Transverse colon (tissue), 4 donors: ENCODE results near the gene VPS13C.

ENCODE experiments used
- POLR2A ChIP-seq: fragments of 450-650 bp; IDR thresholded peaks from one replicate; pipeline ENCODE4 v1.6.1; 2016; ENCODE audit warnings: antibody characterized with exemption, mild to moderate bottlenecking, moderate library complexity
- POLR2AphosphoS5 ChIP-seq, 3 donors: sonication (generic); formaldehyde crosslinking; IDR thresholded peaks; one replicate each; pipeline ENCODE4 v1.6.1; 2016; ENCODE audit warnings: antibody characterized with exemption in 3 of 3
- TF ChIP-seq, protein P1 (sequence below), 5 experiments: fragments of 200-600 bp in 3 of 5; fragments of 450-650 bp in 2 of 5; sonication (generic) in 3 of 5; IDR thresholded peaks; 1 replicate in 2 of 5; 2 replicates in 3 of 5; pipeline ENCODE4 v1.5.1; 2016 to 2017; ENCODE audit warnings: antibody characterized with exemption in 5 of 5, inconsistent platforms in 3 of 5, mild to moderate bottlenecking in 2 of 5, moderate library complexity in 1 of 5

DNA sequence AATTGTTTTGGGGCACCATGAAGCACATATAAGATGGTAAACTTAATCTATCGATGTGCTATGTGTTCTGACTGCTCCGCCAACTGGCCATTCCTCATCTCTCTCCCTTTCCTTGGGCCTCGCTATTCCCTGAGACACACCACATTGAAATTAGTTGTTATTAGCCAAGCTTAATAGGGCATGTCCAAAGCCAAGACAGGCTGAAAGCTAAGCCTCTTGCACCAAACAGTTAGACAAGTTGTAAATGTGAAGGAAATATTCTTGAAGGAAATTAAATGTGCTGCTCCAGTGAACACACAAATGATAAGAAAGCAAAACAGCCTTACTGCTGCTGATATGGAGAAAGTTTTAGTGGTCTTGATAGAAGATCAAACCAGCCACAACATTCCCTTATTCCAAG, 45.8 kb upstream of the VPS13C start:
- TF ChIP-seq POLR2A (no peak), POLR2AphosphoS5 (IDR thresholded peaks at IDR 0.05) (no peak)
- TF ChIP-seq, protein P1, sequence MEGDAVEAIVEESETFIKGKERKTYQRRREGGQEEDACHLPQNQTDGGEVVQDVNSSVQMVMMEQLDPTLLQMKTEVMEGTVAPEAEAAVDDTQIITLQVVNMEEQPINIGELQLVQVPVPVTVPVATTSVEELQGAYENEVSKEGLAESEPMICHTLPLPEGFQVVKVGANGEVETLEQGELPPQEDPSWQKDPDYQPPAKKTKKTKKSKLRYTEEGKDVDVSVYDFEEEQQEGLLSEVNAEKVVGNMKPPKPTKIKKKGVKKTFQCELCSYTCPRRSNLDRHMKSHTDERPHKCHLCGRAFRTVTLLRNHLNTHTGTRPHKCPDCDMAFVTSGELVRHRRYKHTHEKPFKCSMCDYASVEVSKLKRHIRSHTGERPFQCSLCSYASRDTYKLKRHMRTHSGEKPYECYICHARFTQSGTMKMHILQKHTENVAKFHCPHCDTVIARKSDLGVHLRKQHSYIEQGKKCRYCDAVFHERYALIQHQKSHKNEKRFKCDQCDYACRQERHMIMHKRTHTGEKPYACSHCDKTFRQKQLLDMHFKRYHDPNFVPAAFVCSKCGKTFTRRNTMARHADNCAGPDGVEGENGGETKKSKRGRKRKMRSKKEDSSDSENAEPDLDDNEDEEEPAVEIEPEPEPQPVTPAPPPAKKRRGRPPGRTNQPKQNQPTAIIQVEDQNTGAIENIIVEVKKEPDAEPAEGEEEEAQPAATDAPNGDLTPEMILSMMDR (IDR thresholded peaks at IDR 0.05), result no peak
